GM19463 (cell line): ENCODE results near the gene ZNF354C.

Experiments used
- ATAC-seq: cut with Tn5 transposase; IDR thresholded peaks from one replicate; pipeline ENCODE4 v1.9.1; 2021; ENCODE audit warnings: mild to moderate bottlenecking, moderate library complexity; ENCODE audit not compliant: unreplicated experiment

Gene ZNF354C

DNA sequence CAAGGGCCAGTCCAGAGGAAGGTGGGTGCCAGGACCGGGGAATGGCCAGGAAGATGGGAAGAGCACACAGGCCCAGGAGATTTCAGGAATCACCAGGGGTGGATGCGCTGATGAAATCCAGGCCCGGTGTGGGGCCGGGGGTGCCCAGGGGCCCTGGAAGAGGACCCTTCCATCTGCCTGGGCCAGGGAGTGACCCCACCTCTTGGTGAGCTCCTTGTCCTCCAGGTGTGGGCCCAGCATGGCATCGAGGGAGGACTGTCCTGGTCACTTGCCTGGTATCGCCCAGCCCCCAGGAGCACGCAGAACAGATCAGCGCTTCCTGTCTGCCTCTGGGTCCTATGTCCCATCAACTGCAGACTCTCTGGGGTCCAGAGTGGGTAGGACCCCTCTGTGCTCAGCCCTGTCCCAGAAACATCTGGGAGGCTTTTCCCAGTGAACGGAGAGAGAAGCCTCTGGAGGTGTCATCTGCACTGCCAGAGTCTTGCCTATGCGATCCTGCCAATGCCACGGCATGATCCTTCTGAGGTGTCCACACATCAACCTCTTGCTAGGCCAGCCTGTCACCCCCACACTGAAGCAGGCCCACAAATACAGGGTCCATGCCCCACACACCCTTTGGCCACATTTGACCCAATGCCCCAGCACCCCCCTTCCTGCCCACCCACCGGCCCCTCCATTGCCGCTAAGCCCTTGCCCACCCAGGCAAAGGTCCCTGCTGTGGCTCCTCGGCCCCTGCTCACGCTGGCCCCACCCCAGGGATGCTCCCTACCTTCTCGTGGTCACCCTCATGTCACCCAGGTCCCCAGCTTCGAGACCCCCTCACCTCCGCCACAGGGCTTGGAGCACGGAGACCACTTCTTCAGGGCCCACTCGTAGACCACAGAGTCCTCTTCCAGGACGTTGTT is 67.2 kb downstream of the ZNF354C start:
- ATAC-seq, result no peak

- ATAC-seq, result no peak
Measured at GRCh38 chr5:179128041-179128365, 67.8 kb downstream of the ZNF354C start.

DNA sequence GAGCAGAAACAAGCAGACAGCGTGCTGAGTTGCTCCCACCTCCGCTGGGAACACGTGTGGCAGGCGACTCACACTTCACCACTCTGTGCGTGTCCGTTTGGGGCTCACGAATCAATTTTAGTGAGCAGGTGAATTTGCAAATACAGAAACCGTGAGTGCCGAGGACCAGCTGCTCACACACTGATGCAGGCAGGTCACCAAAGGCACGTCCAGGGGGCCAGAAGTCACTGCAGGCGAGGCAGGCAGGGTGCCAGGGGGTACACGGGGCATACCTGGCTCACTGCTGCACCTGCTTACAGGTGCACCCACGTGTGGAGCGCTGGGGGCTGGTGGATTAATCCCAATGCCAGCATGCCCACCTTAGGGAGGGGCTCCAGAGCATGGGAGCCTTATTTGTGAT is 68.8 kb downstream of the ZNF354C start:
- ATAC-seq, result no peak

GRCh38 chr5:179129607-179130071 is 69.5 kb downstream of the ZNF354C start:
- ATAC-seq, result no peak

- no peak for ATAC-seq
Measured at GRCh38 chr5:179130101-179130681, 70.0 kb downstream of the ZNF354C start.

DNA sequence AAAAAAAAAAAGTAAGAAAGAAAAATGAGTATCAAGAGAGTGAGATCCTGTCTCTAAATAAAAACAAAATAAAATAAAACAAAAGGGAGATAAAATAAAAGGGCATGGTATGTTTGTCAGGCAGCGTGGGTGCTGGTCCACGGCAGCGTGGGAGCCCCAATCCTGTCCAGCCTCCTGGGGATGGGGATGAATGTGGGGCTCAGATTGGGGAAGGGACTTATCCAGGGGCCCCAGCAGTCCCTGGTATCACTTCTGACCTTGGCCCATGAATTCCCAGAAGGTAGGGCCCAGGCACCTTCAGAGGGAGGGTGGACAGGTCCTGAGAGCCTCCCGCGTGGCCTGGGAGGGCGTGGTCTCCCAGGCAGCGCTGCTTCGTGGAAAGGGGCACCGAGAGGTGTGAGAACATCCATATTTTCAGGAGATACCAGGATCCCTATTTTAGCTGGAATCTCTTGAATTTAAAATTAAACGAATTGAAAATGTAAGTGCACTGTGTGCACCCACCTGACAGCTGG is 71.2 kb downstream of the ZNF354C start:
- ATAC-seq, result no peak

DNA sequence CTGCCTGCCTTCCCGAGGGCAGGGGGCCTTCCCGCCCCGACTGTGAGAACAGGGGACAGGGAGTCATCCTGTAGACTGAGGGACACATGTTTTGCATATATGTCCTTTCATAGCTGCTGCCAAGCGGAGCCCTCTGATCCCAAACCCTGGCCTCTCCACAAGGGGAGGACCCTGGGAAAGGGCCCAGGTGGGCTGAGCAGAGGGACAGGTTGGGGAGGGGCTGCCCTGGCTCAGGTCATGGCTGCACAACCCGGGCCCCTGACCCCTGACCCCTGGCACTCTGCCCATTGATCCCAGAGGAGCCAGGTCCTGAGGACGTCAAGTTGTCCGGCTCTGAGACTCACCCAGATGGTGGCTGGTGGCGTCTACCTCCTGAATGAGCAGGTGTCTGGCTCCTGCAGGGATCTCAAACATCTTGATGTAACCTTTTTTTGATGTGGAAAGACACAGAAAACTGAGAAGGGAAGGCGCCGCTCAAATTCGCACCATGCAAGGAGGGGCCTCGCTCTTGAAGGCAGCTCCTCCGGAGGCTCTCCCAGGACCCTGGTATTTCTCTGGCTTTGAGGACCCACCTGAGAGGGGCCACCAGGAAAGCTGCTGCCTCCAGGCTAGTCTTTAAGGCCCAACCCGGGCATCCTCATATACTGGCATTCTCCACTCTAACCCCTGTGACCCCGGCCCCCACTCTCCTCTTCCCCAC is 71.9 kb downstream of the ZNF354C start:
- ATAC-seq, result no peak

DNA sequence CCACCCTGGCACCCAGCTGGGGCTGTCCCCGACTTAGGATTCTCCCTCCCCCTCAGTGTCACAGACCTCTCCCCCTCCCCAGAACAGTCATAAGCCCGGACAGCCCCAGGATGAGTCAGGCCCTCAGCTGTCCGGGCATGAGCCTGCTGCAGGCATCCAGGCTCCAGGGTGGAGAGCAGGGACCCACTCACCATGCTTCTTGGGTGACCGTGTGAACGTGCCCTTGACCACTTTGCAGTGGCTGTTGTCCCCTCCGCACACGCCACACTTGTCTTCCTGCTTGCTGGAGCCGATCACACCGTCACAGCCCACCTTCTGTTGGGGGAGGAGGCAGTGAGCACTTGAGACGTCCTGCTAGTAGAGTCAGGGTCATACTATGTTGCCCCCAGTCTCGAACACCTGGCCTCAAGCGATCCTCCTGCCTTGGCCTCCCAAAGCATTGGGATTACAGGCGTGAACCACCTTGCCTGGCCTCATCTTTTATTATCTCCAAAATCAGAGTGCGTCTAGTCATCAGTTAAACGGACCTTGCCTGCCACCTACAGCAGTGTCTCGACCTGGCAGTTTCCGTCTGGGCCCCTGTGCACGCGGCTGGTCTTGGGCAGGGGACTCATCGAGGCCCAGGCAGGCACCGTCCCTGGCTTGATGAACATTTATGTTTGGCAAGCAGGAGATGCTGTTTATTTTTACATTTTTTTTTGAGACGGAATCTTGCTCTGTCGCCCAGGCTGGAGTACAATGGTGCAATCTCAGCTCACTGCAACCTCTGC is 72.6 kb downstream of the ZNF354C start:
- ATAC-seq, result no peak
